Activated CD8-positive, alpha-beta memory T cell treated with anti-CD3 and anti-CD28 coated beads, Interleukin-2, amount 50 U/mL, for 48 hours (primary cell): ENCODE results near the gene TRAPPC10.

ENCODE experiments used
- DNase-seq: peaks from one replicate; pipeline ENCODE4 v3.0.0-alpha.2; 2020

Gene TRAPPC10

DNA sequence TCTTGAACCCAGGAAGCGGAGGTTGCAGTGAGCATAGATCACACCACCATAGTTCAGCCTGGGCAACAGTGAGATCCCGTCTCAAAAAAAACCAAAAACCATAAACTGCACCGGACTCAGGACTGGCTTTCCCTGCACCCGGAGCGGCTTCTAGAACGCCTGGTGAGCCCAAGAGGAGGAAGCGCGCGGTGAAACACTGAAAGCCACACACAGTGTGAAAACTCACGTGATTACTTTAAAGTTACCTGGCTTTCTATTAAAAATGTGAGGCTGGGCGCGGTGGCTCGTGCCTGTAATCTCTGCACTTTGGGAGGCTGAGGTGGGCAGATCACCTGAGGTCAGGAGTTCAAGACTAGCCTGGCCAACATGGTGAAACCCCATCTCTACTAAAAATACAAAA is 7.0 kb upstream of the TRAPPC10 start:
- no peak for DNase-seq

DNA sequence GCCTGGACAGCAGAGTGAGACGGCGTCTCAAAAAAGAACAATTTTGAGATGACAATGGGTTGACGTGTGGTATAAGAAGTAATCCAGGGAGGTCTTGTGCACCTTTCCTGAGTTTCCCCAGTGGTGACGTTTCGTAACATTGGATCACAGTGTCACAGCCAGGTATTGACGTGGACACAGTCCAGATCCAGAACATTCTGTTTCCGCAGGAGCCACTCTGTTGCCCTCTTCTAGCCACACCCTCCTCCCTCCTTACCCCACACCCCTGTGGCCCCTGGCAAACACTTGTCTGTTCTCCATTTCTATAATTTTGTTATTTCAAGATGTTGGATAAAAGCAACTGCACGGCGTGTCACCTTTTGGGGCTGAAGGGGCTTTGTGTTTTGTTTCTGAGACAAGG is 6.5 kb upstream of the TRAPPC10 start:
- no peak for DNase-seq

DNA sequence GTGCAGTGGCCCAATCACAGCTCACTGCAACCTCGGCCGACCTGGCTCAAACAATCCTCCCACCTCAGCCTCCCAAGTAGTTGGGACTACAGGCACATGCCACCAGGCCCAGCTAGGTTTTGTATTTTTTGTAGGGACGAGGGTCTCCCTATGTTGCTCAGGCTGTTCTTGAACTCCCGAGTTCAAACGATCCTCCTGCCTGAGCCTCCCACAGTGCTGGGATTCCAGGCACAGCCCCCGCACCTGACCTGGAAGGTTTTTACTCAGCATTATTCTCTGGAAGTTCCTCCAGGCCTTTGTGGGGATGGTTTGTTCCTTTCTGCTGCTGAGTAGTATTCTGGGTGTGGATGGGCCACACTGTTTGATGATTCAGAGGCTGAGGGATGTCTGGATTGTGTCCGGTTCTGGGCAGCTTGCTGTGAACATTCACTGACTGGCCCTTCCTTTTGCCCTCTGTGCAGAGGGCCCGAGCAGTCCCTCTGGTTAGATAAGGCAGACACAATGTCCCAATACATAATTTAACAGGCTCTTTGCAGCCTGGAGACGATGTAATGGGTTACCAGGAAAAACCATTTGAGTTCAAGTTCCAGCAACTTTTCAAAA is 6.0 kb upstream of the TRAPPC10 start:
- DNase-seq = no peak

DNA sequence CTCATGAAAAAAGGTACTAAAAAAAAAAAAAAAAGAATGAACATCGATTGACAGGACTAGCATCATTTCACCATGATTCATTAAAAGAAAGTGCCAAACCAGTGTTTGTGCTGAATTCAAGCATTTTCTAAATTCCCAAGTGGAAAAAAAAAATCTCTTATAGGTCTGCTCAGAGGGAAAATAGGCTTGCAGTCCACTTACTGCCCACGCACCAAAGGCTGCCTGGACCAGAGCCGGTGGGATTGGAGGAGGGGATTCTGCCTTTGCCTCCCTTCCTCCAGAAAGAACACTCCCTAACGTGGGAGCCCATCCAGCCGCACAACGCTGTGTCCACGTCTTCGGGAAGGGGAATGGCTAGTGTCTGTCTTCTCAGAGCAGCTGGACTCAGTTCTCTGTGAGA is 5.5 kb upstream of the TRAPPC10 start:
- DNase-seq = no peak

DNA sequence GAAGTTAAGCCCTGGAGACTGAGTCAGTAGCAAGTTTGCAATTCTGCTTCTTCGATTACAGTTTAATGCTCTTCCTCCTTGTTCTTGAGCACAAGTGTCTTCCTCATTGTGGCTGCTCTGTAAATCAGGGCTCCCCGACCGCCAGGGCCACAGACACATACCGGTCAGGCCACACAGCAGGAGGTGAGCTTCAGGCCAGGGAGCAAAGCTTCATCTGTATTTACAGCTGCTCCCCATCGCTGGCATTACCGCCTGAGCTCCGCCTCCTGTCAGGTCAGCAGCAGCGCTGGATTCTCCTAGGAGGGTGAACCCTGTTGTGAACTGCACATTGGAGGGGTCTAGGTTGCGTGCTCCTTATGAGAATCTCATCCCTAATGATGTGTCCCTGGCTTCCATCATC is 1.7 kb upstream of the TRAPPC10 start:
- DNase-seq = no peak

DNA sequence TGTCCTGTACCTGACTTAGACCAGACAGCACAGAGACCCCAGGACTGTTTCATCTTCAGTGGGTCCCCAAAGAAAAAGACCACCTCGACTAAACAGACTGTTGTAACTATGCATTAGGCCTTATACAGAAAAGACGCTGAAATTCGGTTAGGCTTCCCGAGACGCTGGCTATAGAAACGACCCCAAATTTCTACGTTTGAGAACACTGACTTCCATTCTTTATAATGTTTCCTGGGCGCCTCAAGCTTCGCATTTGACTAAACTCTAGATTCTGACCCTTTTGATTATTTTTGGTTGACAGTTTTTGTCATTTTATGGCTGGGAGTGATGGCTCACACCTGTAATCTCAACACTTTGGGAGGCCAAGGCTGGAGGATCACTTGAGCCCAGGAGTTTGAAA is 986 bp upstream of the TRAPPC10 start:
- no peak for DNase-seq

DNA sequence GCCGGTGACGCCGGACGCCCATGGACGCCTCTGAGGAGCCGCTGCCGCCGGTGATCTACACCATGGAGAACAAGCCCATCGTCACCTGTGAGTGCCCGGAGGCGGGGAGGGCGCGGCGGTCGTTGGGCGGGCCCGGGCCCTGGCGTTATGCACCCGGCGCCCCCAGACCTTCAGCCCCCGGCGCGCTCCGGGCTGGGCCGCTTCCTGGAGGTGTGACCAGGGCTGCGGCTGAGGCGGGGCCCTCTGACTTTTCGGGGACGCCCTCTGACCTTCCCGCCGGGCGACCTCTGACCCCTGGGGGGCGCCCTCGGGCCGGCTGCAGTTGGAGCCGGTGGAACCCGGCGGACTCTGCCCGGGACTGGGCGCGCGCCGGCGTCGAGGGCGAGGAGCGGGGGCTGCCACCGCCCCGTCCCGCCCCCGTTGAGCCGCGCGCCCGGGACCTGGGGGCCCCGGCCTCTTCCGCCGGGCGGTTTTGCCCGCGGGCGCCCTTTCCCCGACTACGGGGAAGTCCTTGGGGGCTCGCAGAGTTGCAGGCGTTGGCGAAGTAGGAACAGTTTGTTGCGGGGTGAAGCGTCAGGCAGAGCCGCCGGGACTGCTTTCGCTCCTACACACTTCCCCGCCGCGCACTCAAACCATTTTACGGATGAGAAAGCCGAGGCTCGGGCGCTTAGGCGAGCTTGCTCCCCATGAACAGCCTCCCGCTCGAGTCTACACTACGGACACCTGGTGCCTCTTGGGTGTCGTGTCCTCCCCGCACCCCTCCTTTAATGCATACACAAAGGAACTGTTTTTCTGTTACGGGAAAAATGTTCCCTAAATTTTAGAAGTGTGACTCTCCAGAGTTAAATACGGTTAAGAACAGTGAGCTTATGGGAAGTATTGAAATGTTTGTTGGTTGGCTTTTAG is 618 bp downstream of the TRAPPC10 start:
- DNase-seq = peak; percentile 95

DNA sequence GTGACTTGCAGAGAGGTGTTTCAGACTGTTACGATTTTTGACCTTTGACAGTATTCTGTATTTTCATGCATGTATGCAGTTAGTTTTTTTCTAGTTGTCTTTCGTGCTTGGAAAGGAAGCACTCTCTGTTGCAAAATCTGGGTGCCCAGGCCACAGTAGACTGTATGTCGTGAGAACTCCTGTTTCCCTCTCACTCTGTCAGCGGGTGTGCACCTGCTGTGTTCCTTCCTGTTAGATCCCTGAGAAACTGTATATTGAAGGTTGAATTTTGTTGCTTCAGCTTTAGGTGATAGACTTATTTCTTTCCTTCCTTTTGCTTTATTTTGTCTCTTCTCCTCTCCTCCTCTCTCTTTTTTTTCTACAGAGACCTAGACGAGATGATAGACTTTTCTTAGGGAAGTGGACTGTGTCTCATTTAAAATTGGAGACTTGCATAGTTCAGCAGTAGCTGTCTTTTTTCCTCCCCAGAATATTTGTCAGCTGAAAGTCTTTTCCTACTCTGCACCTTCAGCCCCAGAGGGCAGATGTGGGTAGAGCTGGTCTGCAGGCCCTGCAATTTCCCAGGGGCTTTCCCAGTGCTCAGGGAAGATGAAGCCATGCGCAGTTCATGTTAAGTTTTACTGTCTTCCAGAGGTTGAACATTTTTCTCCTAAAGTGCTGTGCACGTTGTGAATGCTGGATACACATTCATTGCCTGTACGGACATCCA is 1.4 kb downstream of the TRAPPC10 start:
- DNase-seq = no peak

DNA sequence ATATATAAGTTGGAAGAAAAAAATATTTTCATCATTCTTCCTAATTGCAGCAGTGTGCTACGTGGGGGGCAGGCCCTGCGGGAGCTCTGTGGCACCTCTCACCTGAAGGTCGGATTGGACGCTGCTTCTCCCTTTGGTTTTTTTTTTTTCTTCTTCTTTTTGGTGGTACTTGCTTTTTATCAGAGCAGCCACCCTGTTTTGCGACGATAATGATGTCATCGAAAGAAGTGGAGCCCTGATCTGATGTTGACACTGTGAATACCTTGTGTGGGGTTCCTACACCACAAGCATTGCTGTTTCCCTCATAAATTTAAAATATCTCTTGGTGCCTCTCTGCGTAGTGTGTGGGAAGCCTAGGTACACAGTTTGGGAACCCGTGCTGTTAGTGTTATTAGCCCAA is 5.5 kb downstream of the TRAPPC10 start:
- no peak for DNase-seq

DNA sequence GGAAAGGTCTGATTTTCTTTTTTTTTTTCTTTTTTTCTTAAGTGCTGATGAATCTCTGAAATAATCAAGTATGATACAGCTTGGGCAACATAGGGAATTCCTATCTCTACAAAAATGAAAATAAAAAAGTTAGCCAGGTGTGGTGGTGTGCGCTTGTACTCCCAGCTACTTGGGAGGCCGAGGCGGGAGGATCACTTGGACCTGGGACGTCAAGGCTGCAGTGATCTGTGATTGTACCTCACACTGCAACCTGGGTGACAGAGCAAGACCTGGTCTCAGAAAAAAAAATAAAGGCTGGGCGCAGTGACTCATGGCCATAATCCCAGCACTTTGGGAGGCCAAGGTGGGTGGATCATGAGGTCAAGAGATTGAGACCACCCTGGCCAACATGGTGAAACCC is 6.0 kb downstream of the TRAPPC10 start:
- DNase-seq = no peak

DNA sequence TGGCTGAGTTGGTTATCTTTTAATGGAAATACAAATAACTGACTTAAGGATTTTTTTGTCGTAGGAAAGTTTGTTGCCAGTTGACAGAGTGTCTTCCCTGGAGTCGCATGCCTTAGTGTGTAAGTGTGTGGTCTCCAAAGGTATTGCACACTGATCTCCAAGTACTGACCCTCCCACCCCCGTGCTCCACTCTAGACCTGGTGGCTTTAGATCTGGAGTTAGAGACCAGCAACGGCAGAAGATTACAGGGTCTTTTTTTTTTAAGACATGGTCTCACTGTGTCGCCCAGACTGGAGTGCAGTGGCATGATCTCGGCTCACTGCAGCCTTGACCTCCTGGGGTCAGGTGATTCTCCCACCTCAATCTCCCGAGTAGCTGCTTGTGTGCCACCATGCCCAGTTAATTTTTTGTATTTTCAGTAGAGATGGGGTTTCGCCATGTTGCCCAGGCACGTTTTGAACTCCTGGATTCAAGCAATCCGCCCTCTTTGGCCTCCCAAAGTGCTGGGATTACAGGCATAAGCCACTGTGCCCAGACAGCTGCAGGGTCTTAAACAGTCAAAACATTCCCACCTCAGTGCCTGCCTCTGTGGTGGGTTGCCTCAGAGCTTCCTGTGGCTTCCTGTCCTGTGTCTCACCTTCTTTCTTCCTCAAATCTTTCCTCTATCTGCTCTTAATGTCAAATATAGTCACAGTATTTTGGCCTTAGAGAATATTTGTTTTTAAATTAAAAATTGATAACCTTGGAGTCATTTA is 6.9 kb downstream of the TRAPPC10 start:
- peak; percentile 56 for DNase-seq

DNA sequence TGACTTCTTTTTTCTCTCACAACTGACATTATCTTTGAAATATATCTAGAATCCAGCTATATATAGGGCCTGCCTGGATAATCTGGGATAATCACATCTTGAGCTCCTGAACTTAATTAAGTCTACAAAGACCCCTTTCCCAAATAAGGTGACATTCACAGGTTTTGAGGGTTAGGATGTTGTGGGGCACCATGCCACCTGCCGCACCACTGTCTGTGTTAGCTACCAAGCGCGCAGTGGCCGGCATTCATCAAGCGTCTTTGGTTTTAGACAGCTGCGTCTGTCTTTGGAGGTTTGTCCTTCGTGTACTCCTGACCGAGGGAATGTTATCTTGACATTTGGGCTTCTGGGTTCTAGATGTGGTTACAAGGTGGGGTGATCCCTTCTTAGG is 7.5 kb downstream of the TRAPPC10 start:
- peak; percentile 46 for DNase-seq

DNA sequence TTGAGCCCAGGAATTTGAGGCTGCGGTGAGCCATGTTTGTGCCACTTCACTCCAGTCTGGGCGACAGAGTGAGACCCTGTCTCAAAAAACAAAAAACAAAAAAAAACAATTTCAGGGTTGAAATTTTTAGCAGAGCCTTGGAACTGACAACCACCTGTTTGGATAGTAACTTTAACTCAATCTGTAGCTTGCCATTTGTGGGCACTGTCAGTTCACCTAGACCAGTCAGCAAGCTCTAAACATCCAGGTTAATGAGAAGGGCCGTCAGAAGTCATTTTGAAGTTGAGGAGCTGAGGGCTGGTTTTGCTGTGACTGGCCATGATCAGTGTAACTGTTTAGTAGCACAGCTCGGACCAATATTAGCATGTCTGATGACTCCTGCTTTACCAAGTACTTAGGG is 8.4 kb downstream of the TRAPPC10 start:
- peak; percentile 7 for DNase-seq

DNA sequence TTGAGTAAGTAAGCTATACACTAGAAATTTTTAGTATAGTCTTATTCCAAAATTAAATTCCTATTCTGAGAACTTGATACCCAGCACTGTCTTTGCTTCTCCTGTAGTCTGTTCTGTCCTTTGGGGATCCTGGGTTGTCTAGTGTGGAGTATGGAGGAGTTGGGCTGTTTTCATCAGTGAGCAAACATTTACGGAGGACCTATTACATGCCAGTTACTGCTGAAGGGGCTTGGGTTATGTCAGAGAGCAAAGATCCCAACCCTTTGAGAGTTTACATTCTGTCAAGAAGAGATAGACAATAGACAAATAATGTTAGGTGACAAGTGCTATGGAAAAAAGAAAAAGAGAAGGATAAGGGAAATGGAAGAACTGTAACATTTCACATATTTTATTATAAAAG is 9.0 kb downstream of the TRAPPC10 start:
- no peak for DNase-seq

DNA sequence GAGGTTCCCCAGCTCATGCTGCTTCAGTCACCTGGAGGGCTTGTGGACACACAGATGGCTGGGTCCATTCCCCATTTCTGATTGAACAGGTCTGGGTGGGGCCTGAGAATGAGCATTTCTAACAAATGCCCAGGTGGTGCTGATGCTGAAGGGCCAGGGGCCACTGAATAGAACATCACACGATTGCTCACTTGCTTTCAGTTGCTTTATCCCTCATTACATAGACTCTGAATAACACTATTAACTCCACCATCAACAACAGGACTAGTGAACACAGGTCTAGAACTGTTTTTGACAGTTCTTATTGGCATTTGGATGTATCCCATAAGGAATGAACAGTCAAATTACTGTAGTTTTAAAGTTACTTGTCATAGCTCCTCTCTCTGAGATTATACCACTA is 12.1 kb downstream of the TRAPPC10 start:
- DNase-seq = peak; percentile 44

DNA sequence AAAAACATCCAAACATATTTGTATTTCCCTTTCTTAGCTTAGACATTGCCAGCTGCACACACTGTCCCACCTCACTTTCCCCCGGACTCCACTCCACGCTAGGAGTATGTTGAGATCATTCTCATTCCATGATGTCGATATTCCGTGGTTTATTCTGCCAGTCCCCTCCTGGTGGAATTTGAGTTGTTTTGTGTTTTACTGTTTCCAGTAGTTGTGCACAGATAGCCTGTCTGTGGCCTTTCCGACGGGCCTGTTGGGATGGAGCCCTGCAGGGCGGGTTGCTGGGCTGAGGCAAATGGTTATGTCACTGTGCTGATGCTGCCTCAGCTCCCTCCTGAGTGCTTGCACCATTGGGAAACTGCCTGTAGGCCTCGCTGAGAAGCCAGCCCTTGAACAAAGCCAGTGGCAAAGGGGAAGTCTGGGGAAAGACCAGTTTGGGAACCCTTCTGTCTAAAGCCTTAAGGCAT is 12.8 kb downstream of the TRAPPC10 start:
- DNase-seq = peak; percentile 46

DNA sequence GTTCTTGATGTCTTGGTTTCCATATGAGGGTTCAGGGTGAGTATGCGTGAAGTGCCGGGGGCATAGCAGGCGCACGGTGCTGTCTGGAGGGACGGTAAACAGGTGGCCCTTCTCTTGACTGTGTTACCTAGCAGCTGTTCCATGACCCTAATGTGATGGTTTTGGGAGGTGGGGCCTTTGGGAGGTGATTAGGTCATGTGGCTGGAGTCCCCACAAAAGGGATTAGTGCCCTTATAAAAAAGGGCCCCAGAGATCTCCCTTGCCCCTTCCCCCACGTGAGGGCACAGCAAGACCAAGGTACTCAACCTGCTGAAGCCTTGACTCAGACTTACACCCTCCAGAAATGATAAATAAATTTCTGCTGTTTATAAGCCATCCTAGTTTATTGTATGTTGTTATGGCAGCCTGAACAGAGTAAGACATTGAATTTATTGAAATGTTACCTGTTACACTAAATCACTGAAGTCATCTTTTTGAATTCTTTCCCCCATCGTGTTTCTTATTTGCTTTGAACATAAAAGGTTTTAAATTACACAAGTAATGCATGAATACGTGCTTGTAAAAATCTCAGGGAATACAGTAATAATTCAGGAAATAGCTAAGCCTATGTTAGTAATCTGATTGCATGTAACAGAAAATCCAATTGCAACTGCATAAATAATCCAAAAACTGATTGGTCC is 15.6 kb downstream of the TRAPPC10 start:
- no peak for DNase-seq

DNA sequence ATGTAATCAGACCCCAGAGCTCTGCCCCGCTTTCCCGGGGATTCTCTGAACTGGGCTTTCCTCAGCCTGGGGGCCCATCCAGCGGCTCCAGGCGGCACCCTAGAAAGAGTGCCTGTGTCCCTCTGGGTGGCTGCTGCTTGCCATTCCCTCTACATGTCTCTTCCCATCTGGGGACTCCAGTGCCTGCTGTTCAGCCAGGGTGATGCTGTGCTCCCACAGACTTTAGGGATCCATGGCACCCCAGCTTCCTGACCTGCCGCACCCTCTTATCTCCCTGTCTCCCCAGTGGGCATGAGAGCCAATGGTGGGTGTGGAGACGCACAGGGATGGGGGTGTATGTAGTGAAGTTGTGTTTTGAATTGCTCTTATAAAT is 16.2 kb downstream of the TRAPPC10 start:
- DNase-seq = no peak

DNA sequence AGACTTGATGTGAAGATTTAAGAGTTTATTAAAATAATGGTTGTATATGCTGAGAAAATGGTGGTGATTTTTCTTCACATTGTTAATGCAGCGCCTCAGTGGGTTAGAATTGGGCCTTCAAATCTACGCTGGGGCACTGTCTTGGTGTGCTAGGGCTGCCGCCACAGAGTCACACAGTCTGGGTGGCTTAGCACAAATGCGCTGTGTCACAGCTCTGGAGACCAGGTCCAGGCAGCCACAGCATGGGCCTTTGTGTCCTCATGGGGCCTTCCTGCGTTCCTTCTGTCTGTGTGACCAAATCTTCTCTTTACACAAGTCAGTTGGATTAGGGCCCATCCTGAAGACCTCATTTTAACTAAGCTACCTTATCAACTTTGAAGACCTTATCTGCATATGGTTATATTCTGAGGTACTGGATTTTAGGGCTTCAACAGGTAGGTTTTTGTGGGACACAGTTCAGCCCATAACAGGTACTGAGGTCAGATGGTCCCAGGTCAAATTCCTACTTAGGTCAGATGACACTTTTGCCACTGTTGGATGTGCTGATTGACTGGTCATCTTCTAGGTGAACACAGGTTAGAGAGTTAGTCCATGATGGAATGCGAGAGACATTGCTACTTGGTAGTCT is 17.5 kb downstream of the TRAPPC10 start:
- peak; percentile 32 for DNase-seq

DNA sequence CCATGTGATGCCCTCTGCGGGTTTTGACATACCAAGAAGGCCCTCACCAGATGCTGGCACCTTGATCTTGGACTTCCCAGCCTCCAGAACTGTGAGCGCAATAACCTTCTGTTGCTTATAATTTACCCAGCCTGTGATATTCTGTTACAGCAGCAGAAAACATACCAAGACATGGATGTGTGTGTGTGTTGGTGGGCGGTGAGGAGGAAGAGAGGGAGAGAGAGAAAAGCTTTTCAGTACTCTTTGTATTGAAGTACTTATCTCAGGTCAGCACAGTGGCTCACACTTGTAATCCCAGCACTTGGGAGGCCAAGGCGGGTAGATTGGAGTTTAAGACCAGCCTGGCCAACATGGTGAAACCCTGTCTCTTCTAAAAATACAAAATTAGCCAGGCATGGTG is 23.1 kb downstream of the TRAPPC10 start:
- DNase-seq = no peak

DNA sequence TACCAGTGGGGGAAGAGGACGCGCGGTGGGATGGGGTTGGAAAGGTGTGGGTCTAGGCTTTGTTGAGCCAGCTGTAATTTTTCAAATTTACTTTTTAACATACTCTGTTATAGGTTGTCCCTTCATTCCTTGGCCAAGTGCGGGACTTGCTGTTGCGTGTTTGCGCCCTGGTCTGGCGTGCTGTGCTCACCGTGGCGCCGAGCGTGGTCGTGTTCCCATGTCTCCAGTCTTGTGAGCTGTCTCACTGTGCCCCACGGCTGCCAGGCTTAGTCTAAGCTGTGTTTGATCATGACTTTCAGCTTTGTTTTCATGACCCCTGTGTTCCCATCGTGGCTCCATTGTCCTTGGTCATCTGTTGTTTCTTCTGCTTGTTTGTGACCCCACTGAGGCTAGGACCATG is 26.0 kb downstream of the TRAPPC10 start:
- no peak for DNase-seq

DNA sequence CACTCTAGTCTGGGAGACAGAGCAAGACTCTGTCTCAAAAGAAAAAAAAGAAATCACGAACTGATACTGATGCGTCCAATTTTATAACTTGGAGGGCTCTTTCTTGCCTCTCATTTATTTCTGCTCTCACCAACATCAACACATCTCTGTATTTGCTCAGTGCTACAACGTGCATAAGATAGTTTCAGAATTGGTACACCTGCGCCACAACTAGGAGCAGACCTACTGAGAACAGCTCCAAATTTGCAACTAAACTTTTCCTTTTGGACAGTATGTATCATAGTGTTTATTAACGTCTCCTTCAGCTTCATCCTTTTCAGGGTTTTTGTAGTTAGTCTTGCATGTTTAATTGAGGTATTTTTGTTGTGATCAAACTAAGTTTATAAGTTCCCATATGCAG is 27.7 kb downstream of the TRAPPC10 start:
- DNase-seq = no peak
